H1 (cell line): Measurements from ENCODE around the gene NOC4L. TPM values are rescaled to one million over a fixed set of nuclear protein-coding genes. Genes with fewer than 3 reads are reported as not detected.

Experiments
- CTCF ChIA-PET: fragments of 300-600 bp; sonication (Branson Sonifier 250); formaldehyde crosslinking; loops from one replicate; lab custom pipeline; 2021; ENCODE audit not compliant: partially characterized antibody; lab: Charles Lee
- POLR2A ChIA-PET: fragments of 300-600 bp; sonication (Branson Sonifier 250); formaldehyde crosslinking; loops from one replicate; lab custom pipeline; 2021; ENCODE audit warnings: inconsistent platforms; ENCODE audit not compliant: partially characterized antibody; lab: Charles Lee
- DNase-seq, 2 experiments: peaks; one replicate each; pipeline versions ENCODE4 v3.0.0 to v3.0.0-alpha.2; 2010 to 2022; ENCODE audit warnings: low spot score in 2 of 2, low read depth in 1 of 2, mixed read lengths in 1 of 2
- FAIRE-seq: peaks from 2 replicates; lab custom pipeline; 2011; peaks lifted over from hg19 to GRCh38; lab: Jason Lieb, UNC
- H2AFZ ChIP-seq: 2 replicates; pipeline ENCODE4 v1.8.1; 2012; ENCODE audit warnings: low read length, inconsistent platforms
- H2AK5ac ChIP-seq: 2 replicates; pipeline ENCODE4 v1.6.1; 2013; ENCODE audit warnings: low read depth, low read length
- H2BK120ac ChIP-seq: replicated peaks from 2 replicates; pipeline ENCODE3; 2013; ENCODE audit warnings: low read depth, low read length, inconsistent platforms
- H2BK12ac ChIP-seq: 2 replicates; pipeline ENCODE4 v1.6.1; 2013; ENCODE audit warnings: low read depth, low read length
- H2BK15ac ChIP-seq: 2 replicates; pipeline ENCODE4 v1.6.1; 2013; ENCODE audit warnings: low read length
- H2BK20ac ChIP-seq: 2 replicates; pipeline ENCODE4 v1.6.1; 2013; ENCODE audit warnings: low read length
- H2BK5ac ChIP-seq: 2 replicates; pipeline ENCODE4 v1.6.1; 2013; ENCODE audit warnings: low read depth, low read length
- H3K14ac ChIP-seq: 2 replicates; pipeline ENCODE4 v1.6.1; 2013; ENCODE audit warnings: inconsistent platforms; ENCODE audit not compliant: insufficient read length
- H3K18ac ChIP-seq: 2 replicates; pipeline ENCODE4 v1.6.1; 2013; ENCODE audit warnings: low read length; ENCODE audit errors: extremely low read depth
- H3K23ac ChIP-seq: 2 replicates; pipeline ENCODE4 v1.6.1; 2013; ENCODE audit warnings: inconsistent platforms; ENCODE audit not compliant: insufficient read length
- H3K23me2 ChIP-seq: 2 replicates; pipeline ENCODE4 v1.6.1; 2013; ENCODE audit warnings: low read depth, low read length
- H3K27ac ChIP-seq: 2 replicates; pipeline ENCODE4 v1.6.1; 2011; ENCODE audit warnings: low read depth, low read length, inconsistent platforms
- H3K27me3 ChIP-seq, 4 experiments: replicated peaks in 1 of 4; 1 replicate in 1 of 4; 2 replicates in 3 of 4; pipeline versions ENCODE4 v1.6.1 to v1.8.1; 2011 to 2013; ENCODE audit warnings: low read length in 3 of 4, mild to moderate bottlenecking in 3 of 4, inconsistent platforms in 2 of 4, mixed read lengths in 2 of 4, moderate library complexity in 1 of 4; ENCODE audit not compliant: control insufficient read depth in 3 of 4, insufficient read depth in 3 of 4; ENCODE audit errors: extremely low read depth in 1 of 4
- H3K36me3 ChIP-seq, 4 experiments: 2 replicates each; pipeline versions ENCODE4 v1.6.1 to v1.8.1; 2011 to 2013; ENCODE audit warnings: mild to moderate bottlenecking in 4 of 4, low read length in 3 of 4, moderate library complexity in 2 of 4, control low read depth in 1 of 4, inconsistent platforms in 1 of 4; ENCODE audit not compliant: insufficient read depth in 4 of 4, control insufficient read depth in 2 of 4
- H3K4ac ChIP-seq: replicated peaks from 2 replicates; pipeline ENCODE3; 2013; ENCODE audit warnings: low read length, low read depth, mixed read lengths, inconsistent platforms; ENCODE audit not compliant: insufficient read length
- H3K4me1 ChIP-seq, 4 experiments: replicated peaks in 1 of 4; 1 replicate in 1 of 4; 2 replicates in 3 of 4; pipeline versions ENCODE4 v1.6.1 to v1.8.1; 2011 to 2013; ENCODE audit warnings: low read length in 3 of 4, inconsistent platforms in 2 of 4, mixed read lengths in 1 of 4; ENCODE audit not compliant: insufficient read depth in 4 of 4, control insufficient read depth in 3 of 4
- H3K4me2 ChIP-seq, 2 experiments: 2 replicates each; pipeline versions ENCODE4 v1.6.1 to v1.8.1; 2011 to 2013; ENCODE audit warnings: low read depth in 2 of 2, low read length in 2 of 2, control low read depth in 1 of 2, inconsistent platforms in 1 of 2, mild to moderate bottlenecking in 1 of 2; ENCODE audit not compliant: insufficient read depth in 1 of 2
- H3K4me3 ChIP-seq, 4 experiments: fragments of 200-600, 300-600 bp in 1 of 4; sonication (generic), shearing (Covaris generic), sonication (Bioruptor Twin) in 1 of 4; 2 replicates each; pipeline versions ENCODE4 v1.5.1 to v1.8.1; 2011 to 2016; ENCODE audit warnings: low read length in 4 of 4, low read depth in 3 of 4, control low read depth in 2 of 4, inconsistent platforms in 2 of 4, mild to moderate bottlenecking in 2 of 4, mixed read lengths in 1 of 4, moderate library complexity in 1 of 4; ENCODE audit not compliant: insufficient read depth in 2 of 4; ENCODE audit errors: extremely low read depth in 1 of 4
- H3K56ac ChIP-seq: replicated peaks from 2 replicates; pipeline ENCODE3; 2013; ENCODE audit warnings: low read depth, mild to moderate bottlenecking, mixed read lengths, low read length, inconsistent platforms; ENCODE audit not compliant: insufficient read length
- H3K79me1 ChIP-seq: 2 replicates; pipeline ENCODE4 v1.6.1; 2013; ENCODE audit warnings: low read depth, low read length, control low read depth
- H3K79me2 ChIP-seq, 2 experiments: 2 replicates each; pipeline versions ENCODE4 v1.6.1 to v1.8.1; 2012 to 2013; ENCODE audit warnings: low read length in 2 of 2, mild to moderate bottlenecking in 2 of 2, inconsistent platforms in 1 of 2; ENCODE audit not compliant: insufficient read depth in 2 of 2, control insufficient read depth in 1 of 2
- H3K9ac ChIP-seq, 4 experiments: replicated peaks in 1 of 4; 1 replicate in 1 of 4; 2 replicates in 3 of 4; pipeline versions ENCODE4 v1.6.1 to v1.8.1; 2011 to 2013; ENCODE audit warnings: low read depth in 3 of 4, low read length in 3 of 4, control low read depth in 2 of 4, mild to moderate bottlenecking in 2 of 4, moderate library complexity in 2 of 4, inconsistent platforms in 1 of 4; ENCODE audit errors: extremely low read depth in 1 of 4
- H3K9me3 ChIP-seq, 2 experiments: 2 replicates each; pipeline versions ENCODE4 v1.6.1 to v1.8.1; 2012 to 2013; ENCODE audit warnings: mild to moderate bottlenecking in 2 of 2, moderate library complexity in 2 of 2, control low read depth in 1 of 2, inconsistent platforms in 1 of 2, low read depth in 1 of 2, low read length in 1 of 2, mixed read lengths in 1 of 2; ENCODE audit not compliant: insufficient read depth in 2 of 2
- H4K20me1 ChIP-seq, 2 experiments: replicated peaks in 1 of 2; 2 replicates each; pipeline versions ENCODE3 to v1.8.1; 2011 to 2013; ENCODE audit warnings: inconsistent platforms in 2 of 2, low read length in 2 of 2, mild to moderate bottlenecking in 1 of 2; ENCODE audit not compliant: insufficient read depth in 2 of 2, control insufficient read depth in 1 of 2
- H4K5ac ChIP-seq: 2 replicates; pipeline ENCODE4 v1.6.1; 2013; ENCODE audit warnings: low read length, low read depth, mixed read lengths, inconsistent platforms; ENCODE audit not compliant: insufficient read length
- H4K8ac ChIP-seq: 2 replicates; pipeline ENCODE4 v1.8.0; 2013; ENCODE audit warnings: mild to moderate bottlenecking, moderate library complexity, low read length, inconsistent platforms; ENCODE audit not compliant: insufficient read depth; ENCODE audit errors: extremely low read depth
- H4K91ac ChIP-seq: replicated peaks from 2 replicates; pipeline ENCODE3; 2013; ENCODE audit warnings: low read length, mixed read lengths, inconsistent platforms; ENCODE audit not compliant: insufficient read length
- BACH1 ChIP-seq: IDR thresholded peaks from 2 replicates; pipeline ENCODE4 v1.6.1; 2012; ENCODE audit warnings: low read length, improper control_type of control experiment
- CBX8 ChIP-seq: fragments of 300-800, 300-1000 bp; sonication (generic); IDR thresholded peaks from 2 replicates; pipeline ENCODE4 v1.7.1; 2016; ENCODE audit warnings: low read depth, low read length, borderline replicate concordance
- CEBPB ChIP-seq: IDR thresholded peaks from 2 replicates; pipeline ENCODE4 v1.6.1; 2012; ENCODE audit warnings: low read depth, low read length
- CREB1 ChIP-seq: IDR thresholded peaks from 2 replicates; pipeline ENCODE4 v1.6.1; 2012; ENCODE audit warnings: inconsistent platforms
- CTBP2 ChIP-seq: IDR thresholded peaks from 2 replicates; pipeline ENCODE4 v1.7.0; 2011; ENCODE audit warnings: borderline replicate concordance, mild to moderate bottlenecking, moderate library complexity, mixed read lengths, low read length; ENCODE audit not compliant: insufficient read depth, insufficient read length
- GABPA ChIP-seq: IDR thresholded peaks from 2 replicates; pipeline ENCODE4 v1.6.1; 2011; ENCODE audit warnings: mild to moderate bottlenecking, low read length, moderate library complexity, borderline replicate concordance; ENCODE audit not compliant: insufficient read depth
- HDAC2 ChIP-seq, 2 experiments: fragments of 300-600 bp in 1 of 2; sonication (generic) in 1 of 2; IDR thresholded peaks; 2 replicates each; pipeline ENCODE4 v1.6.1; 2011 to 2012; ENCODE audit warnings: low read depth in 2 of 2, low read length in 2 of 2, mild to moderate bottlenecking in 2 of 2, moderate library complexity in 2 of 2, borderline replicate concordance in 1 of 2, inconsistent platforms in 1 of 2
- POU5F1 ChIP-seq: IDR thresholded peaks from 2 replicates; pipeline ENCODE4 v1.6.1; 2011; ENCODE audit warnings: low read depth, mild to moderate bottlenecking, low read length, moderate library complexity
- RBBP5 ChIP-seq: IDR thresholded peaks from 2 replicates; pipeline ENCODE4 v1.7.1; 2012; ENCODE audit warnings: low read depth, mild to moderate bottlenecking, inconsistent platforms, low read length, moderate library complexity, borderline replicate concordance
- RNF2 ChIP-seq: fragments of 200-900, 300-1000 bp; sonication (generic); IDR thresholded peaks from 2 replicates; pipeline ENCODE4 v1.7.1; 2016; ENCODE audit warnings: borderline replicate concordance, low read depth, mild to moderate bottlenecking, antibody characterized with exemption, low read length; ENCODE audit not compliant: poor library complexity, severe bottlenecking; ENCODE audit errors: missing control alignments
- SIRT6 ChIP-seq: IDR thresholded peaks from one replicate; pipeline ENCODE4 v1.7.1; 2012; ENCODE audit warnings: low read length, inconsistent platforms
- WGBS, 2 experiments: shearing (Covaris generic) in 1 of 2; methylation state at CpG; one replicate each; pipeline versions ENCODE4 v1.1.6 to v1.1.7; 2013 to 2015; ENCODE audit warnings: low lambda C conversion rate in 2 of 2, mixed read lengths in 2 of 2, inconsistent platforms in 1 of 2, low coverage in 1 of 2, missing lambda C conversion rate in 1 of 2; ENCODE audit not compliant: insufficient replicate concordance in 2 of 2, insufficient coverage in 1 of 2, insufficient read length in 1 of 2; ENCODE audit errors: extremely low coverage in 1 of 2, missing lambda C conversion rate in 1 of 2; 5-methylcytosine and 5-hydroxymethylcytosine counted together
- polyA plus RNA-seq, 7 experiments: library from polyadenylated mRNA; depleted of rRNA in 3 of 7; stranded (reverse) in 5 of 7; unstranded in 2 of 7; fragments of >200 nt in 5 of 7; fragments of 200-250 nt in 2 of 7; gene quantifications; 1 replicate in 5 of 7; 2 replicates in 1 of 7; 4 replicates in 1 of 7; pipeline versions ENCODE4 v1.2.1 to v1.2.3, GENCODE V29; 2011 to 2013; ENCODE audit warnings: missing spikeins in 2 of 7, mixed read lengths in 2 of 7
- total RNA-seq: library from RNA; stranded (reverse); fragmentation: NEBNext Ultra II Directional; extraction: Animal tissue kit (Norgen Biotek cat#: 25700); gene quantifications from 2 replicates; pipeline ENCODE4 v1.2.1, GENCODE V29; 2021

The NOC4L gene
- total and polyA plus RNA-seq, 2 of the 8 experiments (the other 6 are each of a cell fraction or from before 2014, with no cell fraction given), result 26.8 to 40.3 TPM

DNA sequence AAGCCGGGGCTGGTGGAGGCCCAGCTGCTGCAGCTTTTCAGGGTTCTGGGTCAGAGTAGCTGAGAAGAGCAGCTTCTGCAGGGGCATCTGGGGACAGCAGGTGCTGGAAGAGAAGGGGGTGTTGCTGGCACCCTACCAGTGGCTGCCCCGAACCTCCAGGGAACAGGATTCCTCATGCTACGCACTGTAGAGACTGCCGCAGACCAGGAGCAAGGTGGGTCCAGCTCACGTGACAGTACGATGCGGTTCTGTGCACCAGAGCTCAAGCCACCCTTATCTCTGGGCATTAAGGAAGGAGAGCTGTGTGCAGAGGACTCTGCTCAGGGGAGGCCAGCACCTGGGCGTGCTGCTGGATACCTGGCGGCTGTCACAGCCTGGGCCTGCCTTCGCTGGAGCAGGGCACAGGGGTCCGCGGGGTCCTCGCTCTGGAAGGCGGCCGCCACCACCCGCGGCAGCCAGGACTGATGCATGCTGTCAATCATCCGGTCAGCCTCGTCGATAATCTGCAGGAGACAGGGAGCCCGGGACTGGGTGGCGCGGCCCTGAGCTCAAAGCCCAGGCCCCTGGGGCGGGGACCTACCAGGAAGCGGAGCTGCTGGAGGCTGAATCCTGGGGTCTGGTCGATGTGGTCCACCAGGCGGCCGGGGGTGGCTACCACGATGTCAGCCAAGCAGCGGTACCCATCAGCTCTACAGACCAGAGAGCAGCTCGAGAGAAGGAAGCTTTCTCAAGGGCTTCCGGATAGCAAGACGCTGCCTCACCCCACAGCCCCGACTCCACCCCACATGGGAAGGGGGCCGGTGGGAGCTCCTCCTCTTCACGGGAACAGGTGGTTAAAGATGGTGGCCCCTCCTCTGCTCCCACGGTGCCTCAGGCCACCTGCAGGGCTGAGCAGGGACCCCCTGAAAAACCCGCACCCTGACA, 3.1 kb upstream of the NOC4L start:
- Histone ChIP-seq H3K4ac (no peak overlapping the region), H2BK120ac (no peak overlapping the region), H3K23me2 (peaks cover 13% of the 10 kb centered on the region; the same call in 1 of the 2 replicates), H3K4me1 (peaks cover 0 to 15% (median 4%) of the 10 kb centered on the region in 4 experiments; a peak in 5 of 7 replicates), H3K56ac (no peak overlapping the region), H2BK20ac (no peak overlapping the region), H3K27ac (no peak overlapping the region), H3K79me1 (peaks cover 24% of the 10 kb centered on the region), H3K36me3 (peaks cover 12 to 34% (median 27%) of the 10 kb centered on the region in 4 experiments; a peak in 6 of 8 replicates), H2BK15ac (no peak overlapping the region), H3K4me3 (no peak overlapping the region), H3K23ac (no peak overlapping the region), H2AFZ (no peak overlapping the region), H4K20me1 (peaks cover 11 to 22% of the 10 kb centered on the region in 2 experiments), H3K79me2 (peaks cover 4 to 34% of the 10 kb centered on the region in 2 experiments; a peak in 3 of 4 replicates), H3K18ac (no peak overlapping the region), H4K5ac (no peak overlapping the region), H4K8ac (no peak overlapping the region), H3K9me3 (no peaks in the 10 kb centered on the region), H3K14ac (no peak overlapping the region), H2BK5ac (no peak overlapping the region), H4K91ac (no peak overlapping the region), H2AK5ac (no peak overlapping the region), H2BK12ac (no peak overlapping the region), H3K27me3 (peaks cover 0 to 4% (median 1%) of the 10 kb centered on the region in 4 experiments; a peak in 2 of 7 replicates), H3K9ac (no peak overlapping the region), H3K4me2 (no peak overlapping the region)
- POLR2A ChIA-PET, result interaction anchor here (0.8 to 2.8 kb wide), 3 partner anchors 14 to 113 kb away, joined by 3 to 9 read pairs (median 3); no protein-coding TSS in a partner anchor
- DNase-seq (no peak), FAIRE-seq (no peak)
- WGBS, 2 experiments, result 90% methylated on average over 27 of the region's 38 CpGs; no CpG with 5 or more reads in 1 of the 2 experiments
- CTCF ChIA-PET, result interaction anchor here (1.0 to 2.0 kb wide), 4 partner anchors 7 to 60 kb away, joined by 3 to 6 read pairs (median 4); no protein-coding TSS in a partner anchor
- TF ChIP-seq CBX8 (no peak), CEBPB (no peak), POU5F1 (no peak), CREB1 (no peak), HDAC2 (IDR thresholded peaks at IDR 0.05; ENCODE audit: borderline replicate concordance in 1 of 2, low read depth in 2 of 2, low read length in 2 of 2) (no peak), CTBP2 (no peak), SIRT6 (no peak), BACH1 (no peak), RNF2 (no peak), RBBP5 (no peak), GABPA (no peak)
